Activated naive CD4-positive, alpha-beta T cell treated with anti-CD3 and anti-CD28 coated beads, Interleukin-2, amount 10 ng/mL, durations not matched to agents 7 days and 5 days (primary cell): ENCODE data around the gene POGZ.
"Not testable (repeated sequence)": the region's sequence is repeated elsewhere in the genome, so short reads cannot be mapped to it uniquely, and the experiment has no call there.

Source experiments
- CTCF ChIA-PET: fragments of 350-600 bp; sonication (Branson Sonifier 250); formaldehyde crosslinking; loops from one replicate; lab custom pipeline; 2021; ENCODE audit warnings: antibody characterized with exemption; lab: Charles Lee
- DNase-seq: peaks from one replicate; pipeline ENCODE4 v3.0.0-alpha.2; 2020
- H3K27ac Mint-ChIP-seq: one replicate; pipeline ENCODE4 v1.8.0; 2021; ENCODE audit warnings: mild to moderate bottlenecking, moderate library complexity, mixed read lengths
- H3K27me3 Mint-ChIP-seq: one replicate; pipeline ENCODE4 v1.8.0; 2021; ENCODE audit warnings: mild to moderate bottlenecking, mixed read lengths
- H3K36me3 Mint-ChIP-seq: one replicate; pipeline ENCODE4 v1.8.0; 2021; ENCODE audit warnings: mixed read lengths
- H3K4me1 Mint-ChIP-seq: one replicate; pipeline ENCODE4 v1.8.0; 2021; ENCODE audit warnings: mixed read lengths
- H3K4me3 Mint-ChIP-seq: one replicate; pipeline ENCODE4 v1.8.0; 2021; ENCODE audit warnings: mild to moderate bottlenecking, moderate library complexity, mixed read lengths
- H3K9me3 Mint-ChIP-seq: one replicate; pipeline ENCODE4 v1.8.0; 2021; ENCODE audit warnings: mixed read lengths

The POGZ gene

GRCh38 chr1:151391079-151391563 lies 68.2 kb downstream of the POGZ start:
- H3K36me3 Mint-ChIP-seq: no peaks in the 10 kb centered on the region
- no peak for DNase-seq
- peaks cover 41% of the 10 kb centered on the region for H3K27me3 Mint-ChIP-seq
- H3K4me1 Mint-ChIP-seq: no peaks in the 10 kb centered on the region
- H3K27ac Mint-ChIP-seq: no peak overlapping the region
- no peak overlapping the region for H3K4me3 Mint-ChIP-seq
- CTCF ChIA-PET: no interaction called here
- no peaks in the 10 kb centered on the region for H3K9me3 Mint-ChIP-seq

GRCh38 chr1:151390221-151391078 lies 68.8 kb downstream of the POGZ start:
- H3K4me1 Mint-ChIP-seq, H3K4me3 Mint-ChIP-seq, DNase-seq, H3K9me3 Mint-ChIP-seq, CTCF ChIA-PET, H3K27ac Mint-ChIP-seq, H3K36me3 Mint-ChIP-seq: not testable (repeated sequence)
- peaks cover 41% of the 10 kb centered on the region for H3K27me3 Mint-ChIP-seq

GRCh38 chr1:151386002-151386401 lies 73.3 kb downstream of the POGZ start:
- DNase-seq: no peak
- no peaks in the 10 kb centered on the region for H3K9me3 Mint-ChIP-seq
- CTCF ChIA-PET: no interaction called here
- H3K4me3 Mint-ChIP-seq: no peak overlapping the region
- no peak overlapping the region for H3K27ac Mint-ChIP-seq
- H3K36me3 Mint-ChIP-seq: no peaks in the 10 kb centered on the region
- H3K27me3 Mint-ChIP-seq: peaks cover 10% of the 10 kb centered on the region
- H3K4me1 Mint-ChIP-seq: no peaks in the 10 kb centered on the region

- no peaks in the 10 kb centered on the region for H3K36me3 Mint-ChIP-seq
- peaks cover 10% of the 10 kb centered on the region for H3K27me3 Mint-ChIP-seq
- DNase-seq: no peak
- CTCF ChIA-PET: interaction anchor here (1.4 kb wide), 1 partner anchor 209 kb away, joined by 4 read pairs; no protein-coding TSS in a partner anchor
- H3K9me3 Mint-ChIP-seq: no peaks in the 10 kb centered on the region
- no peak overlapping the region for H3K27ac Mint-ChIP-seq
- no peaks in the 10 kb centered on the region for H3K4me1 Mint-ChIP-seq
- H3K4me3 Mint-ChIP-seq: no peak overlapping the region
These were observed 74.7 kb downstream of the POGZ start for GRCh38 chr1:151384584-151384983.

- DNase-seq: no peak
- CTCF ChIA-PET: no interaction called here
These were observed 82.0 kb downstream of the POGZ start for GRCh38 chr1:151377150-151377884.

GRCh38 chr1:151373196-151373595 lies 86.1 kb downstream of the POGZ start:
- Mint-ChIP-seq H3K4me3 (no peak overlapping the region), H3K27ac (no peak overlapping the region), H3K27me3 (peaks cover 29% of the 10 kb centered on the region), H3K9me3 (no peaks in the 10 kb centered on the region), H3K4me1 (no peaks in the 10 kb centered on the region), H3K36me3 (no peaks in the 10 kb centered on the region)
- no peak for DNase-seq
- CTCF ChIA-PET: no interaction called here

More at GRCh38 chr1:151377150-151377884, 82.0 kb downstream of the POGZ start:
- H3K9me3 Mint-ChIP-seq: no peaks in the 10 kb centered on the region
- H3K27ac Mint-ChIP-seq: no peak overlapping the region
- peaks cover 34% of the 10 kb centered on the region for H3K27me3 Mint-ChIP-seq
- H3K4me3 Mint-ChIP-seq: no peak overlapping the region
- H3K4me1 Mint-ChIP-seq: no peaks in the 10 kb centered on the region
- H3K36me3 Mint-ChIP-seq: no peaks in the 10 kb centered on the region

- Mint-ChIP-seq H3K4me3 (no peak within 1 kb of the TSS), H3K9me3 (no peaks in the 10 kb centered on the region), H3K4me1 (no peaks in the 10 kb centered on the region), H3K27ac (no peak within 1 kb of the TSS), H3K27me3 (peaks cover 23% of the 10 kb centered on the region), H3K36me3 (no peaks in the 10 kb centered on the region)
- CTCF ChIA-PET: interaction anchor here (0.6 kb wide), 1 partner anchor 210 kb away, joined by 3 read pairs; no protein-coding TSS in a partner anchor
- no peak for DNase-seq
These were observed 87.0 kb downstream of the POGZ start, which contains the start of gene SELENBP1 for GRCh38 chr1:151372058-151372934. TSS of gene SELENBP1 (minus strand) at chr1:151372705. CDS start at chr1:151372641, 64 bp downstream.

- CTCF ChIA-PET: interaction anchor here (0.6 kb wide), 1 partner anchor 209 kb away, joined by 3 read pairs; no protein-coding TSS in a partner anchor
- H3K4me1 Mint-ChIP-seq: no peaks in the 10 kb centered on the region
- H3K36me3 Mint-ChIP-seq: no peaks in the 10 kb centered on the region
- no peak overlapping the region for H3K27ac Mint-ChIP-seq
- peaks cover 16% of the 10 kb centered on the region for H3K27me3 Mint-ChIP-seq
- H3K9me3 Mint-ChIP-seq: no peaks in the 10 kb centered on the region
- DNase-seq: no peak
- no peak overlapping the region for H3K4me3 Mint-ChIP-seq
These were observed 87.8 kb downstream of the POGZ start for GRCh38 chr1:151371370-151372057.

- Mint-ChIP-seq H3K4me1 (no peaks in the 10 kb centered on the region), H3K4me3 (no peak overlapping the region), H3K9me3 (no peaks in the 10 kb centered on the region), H3K36me3 (no peaks in the 10 kb centered on the region), H3K27ac (no peak overlapping the region), H3K27me3 (peaks cover 13% of the 10 kb centered on the region)
- CTCF ChIA-PET: interaction anchor here (1.1 kb wide), 1 partner anchor 30 kb away, joined by 3 read pairs; no protein-coding TSS in a partner anchor
- no peak for DNase-seq
These were observed 88.9 kb downstream of the POGZ start for GRCh38 chr1:151370211-151370911.

GRCh38 chr1:151369621-151370048 lies 89.7 kb downstream of the POGZ start:
- Mint-ChIP-seq H3K27ac (no peak overlapping the region), H3K36me3 (no peaks in the 10 kb centered on the region), H3K4me1 (no peaks in the 10 kb centered on the region), H3K4me3 (no peak overlapping the region), H3K9me3 (no peaks in the 10 kb centered on the region), H3K27me3 (peaks cover 13% of the 10 kb centered on the region)
- CTCF ChIA-PET: interaction anchor here (0.5 to 1.1 kb wide), 2 partner anchors 29 to 52 kb away, joined by 3 read pairs; no protein-coding TSS in a partner anchor
- no peak for DNase-seq

- Mint-ChIP-seq H3K9me3 (no peaks in the 10 kb centered on the region), H3K36me3 (no peaks in the 10 kb centered on the region), H3K4me3 (no peak overlapping the region), H3K27me3 (peaks cover 13% of the 10 kb centered on the region), H3K4me1 (no peaks in the 10 kb centered on the region), H3K27ac (no peak overlapping the region)
- no peak for DNase-seq
- CTCF ChIA-PET: interaction anchor here (1.1 kb wide), 1 partner anchor 29 kb away, joined by 3 read pairs; no protein-coding TSS in a partner anchor
These were observed 90.0 kb downstream of the POGZ start for GRCh38 chr1:151369302-151369610.

- Mint-ChIP-seq H3K36me3 (no peaks in the 10 kb centered on the region), H3K4me3 (no peak overlapping the region), H3K9me3 (no peaks in the 10 kb centered on the region), H3K4me1 (no peaks in the 10 kb centered on the region), H3K27me3 (peaks cover 9% of the 10 kb centered on the region), H3K27ac (no peak overlapping the region)
- CTCF ChIA-PET: interaction anchor here (0.6 to 1.1 kb wide), 2 partner anchors 11 to 28 kb away, joined by 3 to 4 read pairs; no protein-coding TSS in a partner anchor
- no peak for DNase-seq
These were observed 90.6 kb downstream of the POGZ start for GRCh38 chr1:151368393-151369301.
